HG03103 (cell line): Measurements from ENCODE around the gene SRCAP.

Experiments used
- ATAC-seq: cut with Tn5 transposase; IDR thresholded peaks from one replicate; pipeline ENCODE4 v1.9.1; 2021; ENCODE audit warnings: low read depth; ENCODE audit not compliant: unreplicated experiment

SRCAP gene

DNA sequence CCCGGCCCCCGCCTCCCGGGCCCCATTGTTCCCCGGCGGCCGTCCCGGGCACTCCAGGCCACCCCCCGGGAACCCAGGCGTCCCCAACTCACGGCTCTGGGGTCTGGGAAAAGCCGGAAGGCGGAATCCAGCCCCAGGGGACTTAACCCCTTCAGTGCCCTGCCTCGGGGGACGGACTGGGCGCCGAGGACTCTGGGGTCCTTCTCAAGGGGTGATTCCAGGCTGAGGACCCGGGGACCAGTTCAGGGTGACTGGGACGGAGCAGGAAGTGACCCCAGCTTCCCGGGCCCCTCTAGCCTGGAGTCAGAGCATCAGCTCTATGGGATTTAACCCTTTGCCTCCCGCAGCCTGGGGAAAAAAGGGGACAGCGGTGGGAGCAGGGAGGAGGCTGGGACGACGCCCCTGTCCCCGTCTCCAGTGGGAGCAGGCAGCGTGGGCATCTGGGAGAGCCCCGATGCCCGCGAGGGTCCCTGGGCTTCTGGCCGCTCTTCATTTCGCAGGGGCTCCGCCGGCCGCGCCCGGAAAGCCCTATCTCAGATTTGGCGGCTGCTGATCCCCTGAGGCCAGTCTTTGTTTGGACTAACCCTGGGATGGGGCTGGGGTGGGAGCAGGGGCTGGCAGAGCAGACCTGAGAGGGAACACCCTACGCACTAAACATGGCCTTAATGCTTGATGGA is 88.1 kb downstream of the SRCAP start, which contains the start of gene ZNF629:
ZNF629 (minus strand) TSS at position 270 of the 677 bp plus-strand sequence. CDS start 2,723 bp downstream, outside the sequence.
- ATAC-seq: no peak

DNA sequence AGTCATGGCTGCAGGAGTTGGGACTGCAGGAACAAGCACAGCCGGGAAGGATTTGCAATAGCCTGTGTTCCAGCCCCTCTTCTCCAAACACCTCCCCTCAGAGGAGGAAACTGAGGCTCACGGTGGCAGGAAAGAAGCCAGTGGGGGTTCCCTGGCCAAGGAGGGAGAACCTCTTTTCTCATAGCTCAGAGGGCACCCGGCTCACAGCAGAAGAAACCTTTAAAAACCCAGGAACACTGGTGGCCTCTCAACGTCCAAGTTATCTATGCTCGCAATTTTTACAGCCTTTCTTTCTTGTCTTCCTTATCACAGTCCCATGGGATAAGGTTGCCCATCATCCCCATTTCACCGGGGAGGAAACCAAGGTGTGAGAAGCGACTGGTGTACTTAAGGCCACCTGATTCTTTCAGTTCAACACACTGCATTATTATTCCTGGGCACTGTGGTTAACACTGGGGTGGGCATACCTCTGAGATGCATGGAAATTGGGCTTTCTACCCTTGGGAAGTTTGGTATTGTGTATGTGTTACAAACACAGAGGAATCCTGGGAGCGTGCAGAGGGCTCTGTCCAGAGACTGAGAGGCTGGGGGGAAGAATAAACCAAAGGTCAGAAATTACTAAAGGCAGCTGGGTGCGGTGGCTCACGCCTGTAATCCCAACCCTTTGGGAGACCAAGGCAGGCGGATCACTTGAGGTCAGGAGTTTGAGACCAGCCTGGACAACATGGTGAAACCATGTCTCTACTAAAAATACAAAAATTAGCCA is 88.8 kb downstream of the SRCAP start:
- no peak for ATAC-seq
